Tibial nerve (tissue), 4 donors: ENCODE measurements around the gene ANKUB1.

Experiments used
- EP300 ChIP-seq, 2 donors: sonication (generic); formaldehyde crosslinking; IDR thresholded peaks; one replicate each; pipeline ENCODE4 v1.6.1; 2017; ENCODE audit warnings: antibody characterized with exemption in 2 of 2, mild to moderate bottlenecking in 1 of 2
- POLR2A ChIP-seq, 2 donors: fragments of 450-650 bp; IDR thresholded peaks; one replicate each; pipeline ENCODE4 v1.6.1; 2017; ENCODE audit warnings: antibody characterized with exemption in 2 of 2, mild to moderate bottlenecking in 2 of 2, moderate library complexity in 2 of 2
- TF ChIP-seq, protein P1 (sequence below), 5 experiments: fragments of 200-600 bp in 3 of 5; fragments of 450-650 bp in 2 of 5; sonication (generic) in 3 of 5; IDR thresholded peaks; one replicate each; pipeline ENCODE4 v1.5.1; 2016 to 2019; ENCODE audit warnings: antibody characterized with exemption in 5 of 5, mild to moderate bottlenecking in 3 of 5, moderate library complexity in 2 of 5

GRCh38 chr3:149781211-149781610 lies 11.1 kb downstream of the ANKUB1 start:
- TF ChIP-seq, protein P1, sequence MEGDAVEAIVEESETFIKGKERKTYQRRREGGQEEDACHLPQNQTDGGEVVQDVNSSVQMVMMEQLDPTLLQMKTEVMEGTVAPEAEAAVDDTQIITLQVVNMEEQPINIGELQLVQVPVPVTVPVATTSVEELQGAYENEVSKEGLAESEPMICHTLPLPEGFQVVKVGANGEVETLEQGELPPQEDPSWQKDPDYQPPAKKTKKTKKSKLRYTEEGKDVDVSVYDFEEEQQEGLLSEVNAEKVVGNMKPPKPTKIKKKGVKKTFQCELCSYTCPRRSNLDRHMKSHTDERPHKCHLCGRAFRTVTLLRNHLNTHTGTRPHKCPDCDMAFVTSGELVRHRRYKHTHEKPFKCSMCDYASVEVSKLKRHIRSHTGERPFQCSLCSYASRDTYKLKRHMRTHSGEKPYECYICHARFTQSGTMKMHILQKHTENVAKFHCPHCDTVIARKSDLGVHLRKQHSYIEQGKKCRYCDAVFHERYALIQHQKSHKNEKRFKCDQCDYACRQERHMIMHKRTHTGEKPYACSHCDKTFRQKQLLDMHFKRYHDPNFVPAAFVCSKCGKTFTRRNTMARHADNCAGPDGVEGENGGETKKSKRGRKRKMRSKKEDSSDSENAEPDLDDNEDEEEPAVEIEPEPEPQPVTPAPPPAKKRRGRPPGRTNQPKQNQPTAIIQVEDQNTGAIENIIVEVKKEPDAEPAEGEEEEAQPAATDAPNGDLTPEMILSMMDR (IDR thresholded peaks at IDR 0.05) = no peak
- no peak for TF ChIP-seq POLR2A (IDR thresholded peaks at IDR 0.05)
- TF ChIP-seq EP300 (IDR thresholded peaks at IDR 0.05) = no peak
